ENCODE results near the gene CPVL.

The CPVL gene

DNA sequence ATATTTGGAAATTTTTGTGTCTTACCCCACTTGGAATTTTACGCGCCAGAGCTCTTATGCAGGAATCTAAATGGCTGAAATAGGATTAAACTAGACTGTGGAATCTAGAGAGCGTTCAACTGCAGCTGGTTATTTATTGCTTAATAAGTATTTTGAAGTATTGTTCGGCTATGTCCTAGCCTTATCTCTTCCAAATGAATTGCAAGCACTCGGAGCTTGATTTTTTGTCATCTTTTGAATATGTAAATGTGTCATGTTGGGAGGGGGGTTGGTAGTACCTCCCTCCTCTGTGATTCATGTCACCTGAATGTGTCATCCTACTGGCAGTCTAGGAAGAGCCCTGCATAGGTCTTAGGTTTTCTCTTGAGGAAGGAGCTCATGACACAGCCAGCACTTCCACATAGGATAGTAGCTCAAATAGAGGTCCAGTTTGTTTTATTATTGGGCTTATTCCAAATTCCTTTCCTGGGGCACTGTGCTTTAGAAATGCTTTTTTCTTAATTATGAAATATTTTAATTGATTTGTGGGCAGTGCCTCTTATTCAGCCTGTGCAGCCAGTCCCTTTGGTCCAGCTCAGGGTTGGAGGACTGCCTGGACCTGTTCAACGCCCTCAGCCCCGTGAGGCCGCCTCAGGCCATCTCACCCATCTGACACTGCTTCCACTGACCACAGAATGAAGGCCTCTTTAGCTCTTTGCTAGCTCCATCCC is 165.7 kb downstream of the CPVL start:
- Histone ChIP-seq H3K79me1 (ENCODE audit: low read length) (no peaks in the 10 kb centered on the region), H4K8ac (ENCODE audit: low read depth, low read length) (no peak overlapping the region), H4K5ac (ENCODE audit: low read length) (no peak overlapping the region), H2BK120ac (ENCODE audit: low read depth, low read length) (no peak overlapping the region), H2BK5ac (ENCODE audit: low read length) (no peak overlapping the region), H3K56ac (ENCODE audit: low read length) (no peak overlapping the region), H3K4me2 (ENCODE audit: low read length) (no peak overlapping the region), H3K4me1 (ENCODE audit: control insufficient read depth, low read depth, low read length) (peaks cover 5% of the 10 kb centered on the region), H3K4me3 (ENCODE audit: low read length) (no peak overlapping the region), H3K79me2 (ENCODE audit: control insufficient read depth, insufficient read depth, low read length) (no peaks in the 10 kb centered on the region), H3K27ac (ENCODE audit: low read depth, low read length) (no peak overlapping the region), H3K18ac (ENCODE audit: low read length) (no peak overlapping the region), H3K27me3 (ENCODE audit: insufficient read depth, low read length, poor library complexity) (no peaks in the 10 kb centered on the region), H3K36me3 (ENCODE audit: control insufficient read depth, insufficient read depth, low read length) (no peaks in the 10 kb centered on the region), H2BK15ac (replicated peaks; ENCODE audit: low read depth) (peak overlapping the region; percentile 9), H3K9ac (ENCODE audit: low read length) (no peak overlapping the region), H3K4ac (ENCODE audit: low read depth, low read length) (no peak overlapping the region), H3K23ac (ENCODE audit: low read length) (no peak overlapping the region), H2AK5ac (ENCODE audit: low read length) (no peak overlapping the region)
- no CpG with 5 or more reads among the region's 8 CpGs for WGBS (ENCODE audit: extremely low coverage, insufficient coverage, low lambda C conversion rate)
- DNase-seq = peak; percentile 85

DNA sequence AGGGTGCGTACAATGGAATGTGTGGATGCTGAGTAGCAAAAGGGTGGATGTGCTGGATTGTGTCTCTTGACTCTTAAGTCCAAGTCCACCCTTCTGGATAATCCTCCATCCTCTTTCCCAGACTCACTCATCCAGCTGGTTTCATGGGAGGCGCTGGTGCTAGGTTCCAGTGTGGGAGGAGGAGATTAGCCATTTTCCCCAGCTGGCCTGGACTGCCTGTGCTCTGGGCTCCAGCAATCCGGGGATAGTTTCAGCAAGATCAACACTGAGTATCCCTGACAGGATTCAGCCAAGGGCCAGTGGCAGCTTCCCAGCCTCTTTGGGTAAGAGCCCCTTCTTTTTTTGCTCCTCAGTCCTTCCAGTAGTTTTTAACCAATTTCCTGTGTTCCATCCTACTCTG is 166.6 kb downstream of the CPVL start:
- Histone ChIP-seq H3K4me1 (ENCODE audit: control insufficient read depth, low read depth, low read length) (peaks cover 5% of the 10 kb centered on the region), H3K36me3 (ENCODE audit: control insufficient read depth, insufficient read depth, low read length) (no peaks in the 10 kb centered on the region), H2AK5ac (ENCODE audit: low read length) (no peak overlapping the region), H4K5ac (ENCODE audit: low read length) (no peak overlapping the region), H3K9ac (ENCODE audit: low read length) (no peak overlapping the region), H2BK120ac (ENCODE audit: low read depth, low read length) (no peak overlapping the region), H3K79me1 (ENCODE audit: low read length) (no peaks in the 10 kb centered on the region), H2BK15ac (replicated peaks; ENCODE audit: low read depth) (no peak overlapping the region), H3K79me2 (ENCODE audit: control insufficient read depth, insufficient read depth, low read length) (no peaks in the 10 kb centered on the region), H3K23ac (ENCODE audit: low read length) (no peak overlapping the region), H3K27me3 (ENCODE audit: insufficient read depth, low read length, poor library complexity) (no peaks in the 10 kb centered on the region), H3K56ac (ENCODE audit: low read length) (no peak overlapping the region), H3K4me2 (ENCODE audit: low read length) (no peak overlapping the region), H2BK5ac (ENCODE audit: low read length) (no peak overlapping the region), H3K4me3 (ENCODE audit: low read length) (no peak overlapping the region), H3K4ac (ENCODE audit: low read depth, low read length) (no peak overlapping the region), H3K27ac (ENCODE audit: low read depth, low read length) (no peak overlapping the region), H4K8ac (ENCODE audit: low read depth, low read length) (no peak overlapping the region), H3K18ac (ENCODE audit: low read length) (no peak overlapping the region)
- no CpG with 5 or more reads among the region's 3 CpGs for WGBS (ENCODE audit: extremely low coverage, insufficient coverage, low lambda C conversion rate)
- no peak for DNase-seq

- no peak overlapping the region for H3K27ac ChIP-seq (ENCODE audit: low read depth, low read length)
- no peak overlapping the region for H3K56ac ChIP-seq (ENCODE audit: low read length)
- no peaks in the 10 kb centered on the region for H3K27me3 ChIP-seq (ENCODE audit: insufficient read depth, low read length, poor library complexity)
- no peak overlapping the region for H3K4ac ChIP-seq (ENCODE audit: low read depth, low read length)
- no peak overlapping the region for H2BK15ac ChIP-seq (replicated peaks; ENCODE audit: low read depth)
- no peak overlapping the region for H3K9ac ChIP-seq (ENCODE audit: low read length)
- H3K4me1 ChIP-seq (ENCODE audit: control insufficient read depth, low read depth, low read length) = peaks cover 5% of the 10 kb centered on the region
- no peak overlapping the region for H2AK5ac ChIP-seq (ENCODE audit: low read length)
- H2BK5ac ChIP-seq (ENCODE audit: low read length) = no peak overlapping the region
- H4K8ac ChIP-seq (ENCODE audit: low read depth, low read length) = no peak overlapping the region
- no peak overlapping the region for H2BK120ac ChIP-seq (ENCODE audit: low read depth, low read length)
- H3K36me3 ChIP-seq (ENCODE audit: control insufficient read depth, insufficient read depth, low read length) = no peaks in the 10 kb centered on the region
- H3K79me1 ChIP-seq (ENCODE audit: low read length) = no peaks in the 10 kb centered on the region
- no CpG with 5 or more reads among the region's 1 CpG for WGBS (ENCODE audit: extremely low coverage, insufficient coverage, low lambda C conversion rate)
- H3K23ac ChIP-seq (ENCODE audit: low read length) = no peak overlapping the region
- no peak overlapping the region for H3K4me3 ChIP-seq (ENCODE audit: low read length)
- H3K18ac ChIP-seq (ENCODE audit: low read length) = no peak overlapping the region
- no peak overlapping the region for H3K4me2 ChIP-seq (ENCODE audit: low read length)
- H4K5ac ChIP-seq (ENCODE audit: low read length) = no peak overlapping the region
- no peaks in the 10 kb centered on the region for H3K79me2 ChIP-seq (ENCODE audit: control insufficient read depth, insufficient read depth, low read length)
- DNase-seq = no peak
Measured at GRCh38 chr7:28977881-28978280, 168.5 kb downstream of the CPVL start.

DNA sequence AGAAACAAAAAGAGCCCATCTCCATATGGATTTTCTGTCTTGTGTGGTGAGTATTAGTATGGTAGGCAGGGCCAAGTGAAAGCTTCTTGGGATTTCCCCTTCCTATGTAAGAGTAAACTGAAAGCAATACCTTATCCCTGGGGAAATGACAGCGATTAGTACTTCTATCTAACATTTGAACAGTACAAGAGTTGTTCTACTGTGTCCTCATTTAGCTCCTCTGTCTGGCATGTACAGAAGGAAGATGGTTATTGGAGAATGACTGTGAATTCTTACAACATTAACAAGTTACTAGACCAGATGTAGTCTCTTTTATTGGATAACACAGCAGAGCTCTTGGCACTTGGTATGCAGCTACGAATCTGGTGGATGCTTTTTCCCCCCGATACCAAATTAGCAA is 170.3 kb downstream of the CPVL start:
- H3K79me1 ChIP-seq (ENCODE audit: low read length) = no peaks in the 10 kb centered on the region
- H4K8ac ChIP-seq (ENCODE audit: low read depth, low read length) = no peak overlapping the region
- WGBS (ENCODE audit: extremely low coverage, insufficient coverage, low lambda C conversion rate) = no CpG with 5 or more reads among the region's 3 CpGs
- H3K4ac ChIP-seq (ENCODE audit: low read depth, low read length) = no peak overlapping the region
- no peak overlapping the region for H3K4me3 ChIP-seq (ENCODE audit: low read length)
- no peak overlapping the region for H2BK15ac ChIP-seq (replicated peaks; ENCODE audit: low read depth)
- no peak overlapping the region for H2BK120ac ChIP-seq (ENCODE audit: low read depth, low read length)
- no peak overlapping the region for H2AK5ac ChIP-seq (ENCODE audit: low read length)
- no peaks in the 10 kb centered on the region for H3K36me3 ChIP-seq (ENCODE audit: control insufficient read depth, insufficient read depth, low read length)
- no peak overlapping the region for H2BK5ac ChIP-seq (ENCODE audit: low read length)
- peaks cover 2% of the 10 kb centered on the region for H3K4me1 ChIP-seq (ENCODE audit: control insufficient read depth, low read depth, low read length)
- no peak overlapping the region for H3K56ac ChIP-seq (ENCODE audit: low read length)
- no peak overlapping the region for H3K18ac ChIP-seq (ENCODE audit: low read length)
- H3K23ac ChIP-seq (ENCODE audit: low read length) = no peak overlapping the region
- H3K27ac ChIP-seq (ENCODE audit: low read depth, low read length) = no peak overlapping the region
- H3K9ac ChIP-seq (ENCODE audit: low read length) = no peak overlapping the region
- H3K79me2 ChIP-seq (ENCODE audit: control insufficient read depth, insufficient read depth, low read length) = no peaks in the 10 kb centered on the region
- H3K4me2 ChIP-seq (ENCODE audit: low read length) = no peak overlapping the region
- H4K5ac ChIP-seq (ENCODE audit: low read length) = no peak overlapping the region
- DNase-seq = no peak
- H3K27me3 ChIP-seq (ENCODE audit: insufficient read depth, low read length, poor library complexity) = no peaks in the 10 kb centered on the region

DNA sequence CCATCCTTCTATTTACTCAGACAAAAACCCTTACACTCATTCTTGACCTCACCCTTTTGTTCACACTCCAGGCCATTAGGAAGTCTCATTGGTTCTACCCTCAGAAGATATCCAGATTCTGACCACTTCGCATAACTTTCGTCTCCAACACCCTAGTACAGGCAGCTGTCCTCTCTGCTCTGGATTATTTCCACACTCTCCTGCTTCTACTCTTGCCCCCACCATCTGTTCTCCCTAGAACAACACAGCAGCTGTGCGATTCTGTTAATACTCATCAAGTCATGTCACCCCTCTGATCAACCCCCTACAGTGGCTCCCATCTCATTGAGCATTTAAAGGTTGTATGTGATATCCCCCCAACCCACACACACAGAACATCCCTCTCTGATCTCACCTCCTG is 172.7 kb downstream of the CPVL start:
- H3K79me1 ChIP-seq (ENCODE audit: low read length) = no peaks in the 10 kb centered on the region
- no peak overlapping the region for H4K5ac ChIP-seq (ENCODE audit: low read length)
- no CpG with 5 or more reads among the region's 3 CpGs for WGBS (ENCODE audit: extremely low coverage, insufficient coverage, low lambda C conversion rate)
- H4K8ac ChIP-seq (ENCODE audit: low read depth, low read length) = no peak overlapping the region
- H3K9ac ChIP-seq (ENCODE audit: low read length) = no peak overlapping the region
- H2BK120ac ChIP-seq (ENCODE audit: low read depth, low read length) = no peak overlapping the region
- no peak overlapping the region for H2BK15ac ChIP-seq (replicated peaks; ENCODE audit: low read depth)
- H3K4me2 ChIP-seq (ENCODE audit: low read length) = no peak overlapping the region
- no peak overlapping the region for H3K4me3 ChIP-seq (ENCODE audit: low read length)
- H3K18ac ChIP-seq (ENCODE audit: low read length) = no peak overlapping the region
- no peak overlapping the region for H3K4ac ChIP-seq (ENCODE audit: low read depth, low read length)
- no peak overlapping the region for H3K56ac ChIP-seq (ENCODE audit: low read length)
- H2AK5ac ChIP-seq (ENCODE audit: low read length) = no peak overlapping the region
- H3K4me1 ChIP-seq (ENCODE audit: control insufficient read depth, low read depth, low read length) = no peaks in the 10 kb centered on the region
- no peaks in the 10 kb centered on the region for H3K79me2 ChIP-seq (ENCODE audit: control insufficient read depth, insufficient read depth, low read length)
- no peak overlapping the region for H3K23ac ChIP-seq (ENCODE audit: low read length)
- no peak overlapping the region for H3K27ac ChIP-seq (ENCODE audit: low read depth, low read length)
- DNase-seq = no peak
- no peak overlapping the region for H2BK5ac ChIP-seq (ENCODE audit: low read length)
- H3K27me3 ChIP-seq (ENCODE audit: insufficient read depth, low read length, poor library complexity) = no peaks in the 10 kb centered on the region
- no peaks in the 10 kb centered on the region for H3K36me3 ChIP-seq (ENCODE audit: control insufficient read depth, insufficient read depth, low read length)

DNA sequence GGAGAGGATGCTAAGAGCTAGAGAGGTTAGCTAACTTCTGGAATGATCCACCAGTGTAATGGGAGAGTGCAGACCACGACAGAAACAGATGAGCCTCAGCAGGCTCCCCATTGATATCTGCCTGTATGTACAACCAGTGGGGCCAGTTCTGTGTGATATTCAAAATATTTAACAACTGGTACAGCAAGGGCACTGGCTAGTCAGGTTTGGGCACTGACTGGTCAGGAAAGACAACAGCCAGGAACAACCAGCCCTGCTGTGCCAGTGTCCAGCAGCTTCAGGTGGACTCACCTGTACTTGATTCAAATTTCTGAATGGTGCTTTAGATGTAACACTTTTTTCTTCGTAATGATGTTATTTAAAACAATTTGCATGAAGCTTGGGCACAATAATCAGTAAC is 182.3 kb downstream of the CPVL start:
- Histone ChIP-seq H3K23ac (ENCODE audit: low read length) (no peak overlapping the region), H2BK15ac (replicated peaks; ENCODE audit: low read depth) (no peak overlapping the region), H3K27ac (ENCODE audit: low read depth, low read length) (no peak overlapping the region), H2AK5ac (ENCODE audit: low read length) (no peak overlapping the region), H4K5ac (ENCODE audit: low read length) (no peak overlapping the region), H3K4me1 (ENCODE audit: control insufficient read depth, low read depth, low read length) (peaks cover 2% of the 10 kb centered on the region), H3K36me3 (ENCODE audit: control insufficient read depth, insufficient read depth, low read length) (no peaks in the 10 kb centered on the region), H4K8ac (ENCODE audit: low read depth, low read length) (no peak overlapping the region), H3K4me3 (ENCODE audit: low read length) (no peak overlapping the region), H3K79me2 (ENCODE audit: control insufficient read depth, insufficient read depth, low read length) (no peaks in the 10 kb centered on the region), H3K79me1 (ENCODE audit: low read length) (no peaks in the 10 kb centered on the region), H3K4me2 (ENCODE audit: low read length) (no peak overlapping the region), H2BK120ac (ENCODE audit: low read depth, low read length) (no peak overlapping the region), H3K9ac (ENCODE audit: low read length) (no peak overlapping the region), H2BK5ac (ENCODE audit: low read length) (no peak overlapping the region), H3K4ac (ENCODE audit: low read depth, low read length) (no peak overlapping the region), H3K27me3 (ENCODE audit: insufficient read depth, low read length, poor library complexity) (no peaks in the 10 kb centered on the region), H3K56ac (ENCODE audit: low read length) (no peak overlapping the region), H3K18ac (ENCODE audit: low read length) (no peak overlapping the region)
- no CpG with 5 or more reads among the region's 2 CpGs for WGBS (ENCODE audit: extremely low coverage, insufficient coverage, low lambda C conversion rate)
- no peak for DNase-seq

Measured in mesendoderm (in vitro differentiated cells).